GM19395 (cell line): ENCODE results near the gene BPIFA3.

Experiments used
- ATAC-seq: cut with Tn5 transposase; IDR thresholded peaks from one replicate; pipeline ENCODE4 v1.9.1; 2021; ENCODE audit warnings: mild to moderate bottlenecking, moderate library complexity; ENCODE audit not compliant: unreplicated experiment

The BPIFA3 gene

GRCh38 chr20:33211817-33212424 lies 5.2 kb upstream of the BPIFA3 start:
- no peak for ATAC-seq

DNA sequence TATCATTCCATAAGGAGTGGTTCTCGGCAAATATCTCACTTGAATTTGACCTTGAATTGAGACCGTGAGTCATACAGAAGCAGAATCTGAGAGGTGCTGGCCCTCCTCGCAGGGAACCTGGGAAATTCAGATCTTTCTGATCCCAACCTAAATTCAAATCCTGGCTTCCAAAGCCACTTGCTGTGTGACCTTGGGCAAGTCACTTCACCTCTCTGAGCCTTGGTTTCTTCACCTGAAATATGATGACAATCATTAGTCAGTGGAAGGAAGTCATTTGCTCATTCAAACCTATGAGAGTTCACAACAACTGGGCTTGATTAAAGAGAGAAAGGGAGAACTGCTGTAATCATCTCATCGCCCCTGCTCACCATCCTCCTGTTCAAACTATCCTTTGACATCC lies 7.2 kb downstream of the BPIFA3 start:
- ATAC-seq: no peak

- ATAC-seq: no peak
These were observed 12.7 kb downstream of the BPIFA3 start for GRCh38 chr20:33229843-33230242.

- ATAC-seq: no peak
These were observed 14.1 kb downstream of the BPIFA3 start for GRCh38 chr20:33231237-33231636.

DNA sequence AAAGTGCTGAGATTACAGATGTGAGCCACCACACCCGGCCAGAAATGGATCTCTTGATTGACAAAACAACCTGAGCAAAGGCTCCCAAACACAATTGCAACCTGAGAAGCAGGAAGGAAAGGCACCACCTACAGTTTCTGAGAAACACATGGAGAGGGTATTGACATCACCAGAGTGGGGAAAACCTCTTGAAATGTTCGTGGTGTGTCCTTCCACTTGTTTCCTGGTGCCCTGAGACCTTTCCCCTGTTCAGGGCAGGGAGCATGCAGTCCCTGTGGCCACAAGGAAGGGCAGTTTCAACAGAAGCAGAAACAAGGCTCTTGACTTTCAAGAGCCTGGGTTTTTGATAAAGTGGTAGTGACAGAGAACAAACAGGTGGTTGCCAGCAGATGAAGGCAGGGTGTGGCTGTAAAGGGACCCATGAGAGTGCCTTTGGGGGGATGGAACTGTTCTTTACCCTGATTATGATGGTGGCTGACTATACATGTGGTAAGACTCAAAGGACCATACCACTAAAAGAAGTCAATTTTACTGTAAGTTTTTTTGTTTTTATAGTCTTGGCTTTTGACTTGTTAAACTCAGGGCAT lies 15.4 kb downstream of the BPIFA3 start:
- no peak for ATAC-seq

DNA sequence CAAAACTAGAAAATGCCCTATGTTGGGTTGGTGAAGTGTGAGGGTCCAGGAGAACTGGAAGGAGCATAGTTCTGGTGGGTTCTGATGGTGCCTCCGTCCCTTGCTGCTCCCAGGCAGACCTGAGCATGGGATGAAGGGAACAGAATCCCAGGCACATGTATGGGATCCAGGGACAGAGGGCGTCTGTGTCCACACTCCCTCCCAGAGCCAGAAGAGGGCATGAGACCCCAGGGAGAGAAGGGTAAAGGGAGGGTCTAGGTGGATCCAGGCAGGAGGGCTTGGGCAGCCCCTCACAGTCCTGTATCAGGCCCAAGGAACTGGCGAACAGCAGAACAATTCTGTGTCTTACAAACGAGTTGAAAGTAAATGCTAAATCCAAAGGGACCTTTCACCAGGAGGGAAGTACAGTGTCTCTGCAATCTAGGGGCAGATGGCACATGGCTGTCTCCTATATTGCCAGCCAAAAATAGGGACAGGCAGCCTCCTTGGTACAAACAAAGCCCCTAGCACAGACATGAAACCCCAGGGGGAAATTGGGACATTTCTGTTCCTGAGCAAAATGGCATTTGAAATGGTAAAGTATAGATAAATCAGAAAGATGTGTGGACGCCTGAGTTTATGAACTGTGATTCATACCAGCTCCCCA lies 16.1 kb downstream of the BPIFA3 start:
- no peak for ATAC-seq

DNA sequence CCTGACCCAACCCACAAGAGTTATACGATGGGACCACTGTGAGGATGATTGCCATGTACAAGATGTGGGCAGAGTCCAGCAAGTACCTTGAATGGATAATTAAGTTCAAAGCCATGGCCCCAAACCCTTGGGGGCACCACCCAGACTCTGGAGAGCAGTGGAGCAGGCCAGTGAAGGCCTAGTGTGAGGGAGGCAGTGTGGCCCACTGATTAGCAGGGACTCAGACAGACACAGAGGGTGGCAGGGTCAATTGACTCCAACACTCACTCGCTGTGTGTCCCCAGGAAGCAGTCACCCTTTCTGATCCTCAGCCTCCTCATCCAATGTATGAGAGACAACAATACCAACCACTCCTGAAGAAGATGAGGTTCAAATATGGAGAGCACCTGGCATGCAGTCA lies 16.9 kb downstream of the BPIFA3 start:
- ATAC-seq: no peak

DNA sequence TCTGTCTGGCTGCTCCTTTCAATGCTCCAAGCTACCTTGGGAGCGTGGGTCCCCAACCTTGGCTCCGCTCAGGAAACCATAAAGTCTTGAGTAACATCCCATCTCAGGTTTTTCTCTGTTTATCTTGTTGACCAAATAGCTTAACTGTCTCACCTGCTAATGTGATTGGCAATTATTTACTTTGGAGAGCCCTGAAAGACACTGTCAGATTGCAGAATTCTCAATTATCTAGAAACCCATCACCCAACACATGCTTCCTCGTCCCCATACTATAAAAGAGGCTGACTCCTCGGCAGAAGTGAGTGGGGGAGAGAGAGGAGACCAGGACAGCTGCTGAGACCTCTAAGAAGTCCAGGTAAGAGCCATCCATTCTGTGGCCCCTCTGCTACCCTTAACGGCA lies 18.5 kb downstream of the BPIFA3 start, which contains the start of gene BPIFA1:
BPIFA1 (plus strand) TSS at position 301 of the 400 bp plus-strand sequence. CDS start 1,716 bp downstream, outside the sequence.
- ATAC-seq: no peak

DNA sequence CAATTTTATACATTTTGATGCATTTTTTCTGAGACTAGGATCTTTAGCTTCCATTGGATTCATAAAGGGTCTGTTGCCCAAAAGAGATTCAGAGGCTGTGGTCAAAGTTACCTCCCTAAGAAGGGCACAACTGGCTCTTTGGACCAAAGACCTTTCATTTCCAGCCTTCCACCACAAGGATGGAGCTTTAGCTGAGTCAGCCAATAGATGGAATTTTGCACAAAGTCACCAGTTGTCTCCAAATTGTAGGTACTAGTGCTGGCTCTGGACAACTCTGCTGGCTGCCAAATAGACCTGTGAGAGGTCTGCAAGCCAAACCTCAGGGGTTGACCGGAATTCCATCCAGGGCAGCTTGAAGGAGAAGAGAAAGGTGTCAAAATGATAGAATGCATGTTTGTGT lies 19.2 kb downstream of the BPIFA3 start:
- ATAC-seq: no peak

GRCh38 chr20:33237989-33238388 lies 20.8 kb downstream of the BPIFA3 start:
- ATAC-seq: no peak

GRCh38 chr20:33239418-33239817 lies 22.3 kb downstream of the BPIFA3 start:
- ATAC-seq: no peak

DNA sequence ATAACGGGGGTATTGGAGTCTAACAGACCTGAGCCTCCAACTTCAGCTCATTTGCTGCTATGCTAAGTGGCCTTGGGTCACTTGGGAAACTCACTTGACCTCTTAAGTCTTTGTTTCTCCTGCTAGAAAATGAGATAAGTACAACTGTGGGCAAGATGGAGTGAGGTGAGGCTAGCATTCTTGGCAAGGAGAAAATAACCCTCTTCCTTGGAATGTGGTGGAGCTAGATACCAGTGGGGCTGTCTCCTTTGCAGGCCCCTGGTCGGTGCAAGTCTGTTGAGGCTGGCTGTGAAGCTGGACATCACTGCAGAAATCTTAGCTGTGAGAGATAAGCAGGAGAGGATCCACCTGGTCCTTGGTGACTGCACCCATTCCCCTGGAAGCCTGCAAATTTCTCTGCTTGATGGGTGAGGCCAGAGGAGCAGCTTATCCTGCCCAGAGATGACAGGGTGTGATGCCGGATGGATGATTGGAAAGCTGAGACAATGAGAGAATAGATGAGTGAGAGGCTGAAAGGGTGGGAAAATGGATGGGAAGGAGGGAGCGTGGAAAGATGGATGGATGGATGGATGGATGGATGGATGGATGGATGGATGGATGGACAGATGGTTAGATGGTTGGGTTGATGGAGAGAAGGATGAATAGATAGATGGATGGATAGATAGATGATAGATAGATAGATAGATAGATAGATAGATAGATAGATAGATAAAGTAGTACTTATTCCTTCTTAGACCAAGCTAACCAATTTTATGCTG lies 23.0 kb downstream of the BPIFA3 start:
- ATAC-seq: no peak

GRCh38 chr20:33240923-33241322 lies 23.8 kb downstream of the BPIFA3 start:
- no peak for ATAC-seq

DNA sequence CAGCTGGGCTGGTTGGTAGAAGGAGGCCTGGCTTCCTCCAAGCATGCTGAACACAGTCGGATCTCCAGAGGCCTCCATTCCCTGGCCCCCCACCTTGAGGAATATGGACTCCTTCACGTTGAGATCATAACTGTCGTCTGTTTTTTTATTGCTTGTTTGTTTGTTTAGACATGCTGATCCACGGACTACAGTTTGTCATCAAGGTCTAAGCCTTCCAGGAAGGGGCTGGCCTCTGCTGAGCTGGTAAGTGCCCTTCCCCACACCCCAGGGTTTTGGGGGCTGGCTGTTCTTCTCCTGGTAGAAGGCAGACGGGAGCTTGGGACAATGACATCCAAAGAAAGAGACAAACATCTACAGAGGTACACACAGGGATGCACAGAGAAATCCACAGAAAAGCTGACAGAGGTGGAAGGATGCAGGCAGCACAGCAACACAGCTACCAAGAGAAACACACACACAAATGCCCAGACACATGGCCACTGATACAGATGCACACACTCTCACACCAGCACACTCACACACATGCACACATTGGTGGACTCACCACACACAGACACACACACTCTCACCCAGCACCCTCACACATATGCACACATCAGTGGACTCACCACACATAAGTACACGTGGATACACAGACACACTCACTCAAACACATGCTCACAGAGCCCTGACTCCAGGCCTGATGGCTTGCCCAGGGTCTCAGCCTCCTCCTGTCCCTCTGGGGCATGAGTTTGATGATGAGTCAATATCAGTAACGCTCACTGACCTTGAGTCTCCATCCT lies 25.4 kb downstream of the BPIFA3 start:
- no peak for ATAC-seq

DNA sequence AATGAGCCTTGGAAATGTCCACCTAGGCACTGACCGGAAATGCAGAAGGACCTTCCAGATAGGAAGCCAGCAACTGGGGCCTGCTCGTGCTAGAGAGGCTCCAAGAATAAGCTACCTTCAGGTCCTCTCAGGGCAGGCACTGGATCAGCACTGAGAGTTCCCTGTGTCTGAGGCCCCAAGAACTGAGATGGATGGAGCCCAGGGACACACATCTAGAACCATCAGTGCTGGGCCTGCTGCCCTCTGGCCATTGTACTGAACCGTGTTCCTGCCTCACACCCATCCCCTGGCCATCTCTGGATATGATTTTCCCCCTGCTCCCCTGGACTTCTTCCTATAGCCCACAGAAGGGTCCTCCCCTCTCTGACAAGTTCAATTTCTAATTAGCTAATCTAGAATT lies 28.9 kb downstream of the BPIFA3 start:
- no peak for ATAC-seq

DNA sequence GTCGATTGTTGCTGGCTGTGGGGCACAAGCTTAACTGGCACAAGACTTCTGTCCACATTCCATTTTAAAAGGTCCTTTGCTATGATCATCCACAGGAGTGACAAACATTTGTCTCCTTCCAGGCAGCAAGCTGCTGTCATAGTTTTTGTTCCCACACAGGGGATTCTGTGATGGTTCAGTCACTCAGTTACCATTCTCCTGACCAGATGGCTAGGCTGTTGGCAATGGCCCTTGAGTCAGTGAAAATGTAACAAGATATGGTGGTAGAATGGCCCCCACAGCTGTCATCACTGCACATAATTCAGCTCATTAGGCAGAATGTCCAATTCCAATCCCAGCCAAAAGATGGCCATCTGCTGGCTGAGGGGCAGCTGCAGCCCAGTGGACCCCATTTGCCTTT lies 32.3 kb downstream of the BPIFA3 start:
- ATAC-seq: no peak

DNA sequence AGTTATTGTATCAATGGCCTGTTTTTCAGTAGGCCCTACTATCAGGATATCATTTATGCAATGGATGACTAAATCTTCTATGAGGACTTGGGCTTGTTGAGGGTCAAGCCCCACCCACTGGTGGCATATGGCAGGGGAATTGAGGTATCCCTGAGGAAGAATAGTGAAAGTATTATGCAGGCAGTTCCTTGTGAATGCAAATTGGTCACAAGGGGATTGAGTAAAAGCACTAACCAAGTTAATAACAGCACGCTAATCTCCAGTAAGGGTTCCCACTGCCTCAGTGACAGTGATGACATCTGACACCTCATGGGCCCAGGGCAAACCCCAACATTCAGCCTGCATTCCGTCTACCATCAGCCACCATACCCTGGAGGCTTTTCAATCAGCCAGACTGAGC lies 33.5 kb downstream of the BPIFA3 start:
- ATAC-seq: no peak

GRCh38 chr20:33251496-33251895 lies 34.3 kb downstream of the BPIFA3 start:
- ATAC-seq: no peak

DNA sequence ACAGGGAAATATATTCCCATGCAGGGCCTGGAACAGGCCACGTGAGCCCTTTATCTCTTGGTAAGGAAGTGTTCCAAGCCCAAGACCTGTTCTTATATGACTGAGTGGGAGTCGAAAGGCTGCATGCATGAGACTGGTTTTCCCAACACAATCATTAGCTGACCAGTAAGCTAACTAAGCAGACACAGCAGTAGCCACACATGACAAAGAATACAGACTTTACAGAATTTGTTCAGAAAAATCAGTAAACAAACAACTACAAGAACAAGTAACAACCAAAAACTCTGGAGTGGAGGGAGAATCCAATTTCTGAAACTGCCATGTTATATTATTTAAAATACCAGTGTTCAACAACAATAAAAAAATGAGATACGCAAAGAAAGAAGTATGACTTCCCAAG lies 35.3 kb downstream of the BPIFA3 start:
- ATAC-seq: no peak

- ATAC-seq: no peak
These were observed 37.9 kb downstream of the BPIFA3 start for GRCh38 chr20:33255005-33255404.

DNA sequence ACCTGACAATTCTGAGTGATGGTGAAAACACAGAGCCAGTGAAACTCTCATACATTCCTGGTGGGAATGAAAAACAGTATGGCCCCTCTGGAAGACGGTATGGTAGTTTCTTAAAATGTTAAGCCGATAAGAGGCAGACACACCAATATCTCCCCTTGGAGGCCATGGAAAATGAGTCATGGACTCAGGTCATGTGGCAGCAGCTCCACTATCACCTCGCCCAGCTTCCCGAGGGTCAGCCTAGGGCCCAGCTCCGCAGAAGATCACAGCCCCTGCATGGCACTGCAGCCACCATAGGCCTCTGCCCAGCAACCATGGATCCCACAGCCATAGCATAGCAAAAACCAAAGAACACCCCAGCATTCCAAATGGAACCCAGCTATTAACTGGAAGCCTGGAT lies 40.1 kb downstream of the BPIFA3 start:
- ATAC-seq: no peak
